ENCODE data around the gene TESPA1.

The TESPA1 gene

GRCh38 chr12:54954801-54955200 is 29.8 kb downstream of the TESPA1 start:
- H3K9me3 ChIP-seq (ENCODE audit: control insufficient read depth, insufficient read depth, low read depth, low read length), result no peaks in the 10 kb centered on the region
- POLR2A ChIA-PET, result no interaction called here
- no peak overlapping the region for H3K27ac ChIP-seq (ENCODE audit: extremely low read depth, low read depth, low read length)
- H3K4me3 ChIP-seq (ENCODE audit: low read depth, low read length), result no peak overlapping the region
- H3K36me3 ChIP-seq (ENCODE audit: control insufficient read depth in 2 of 2, insufficient read depth in 1 of 2, low read length in 2 of 2), result no peaks in the 10 kb centered on the region
- no peak for TF ChIP-seq ZSCAN4 (tag by site-specific recombination; IDR thresholded peaks at IDR 0.05)
- TF ChIP-seq ZNF645 (tag by site-specific recombination; IDR thresholded peaks at IDR 0.05), result no peak
- TF ChIP-seq YY1 (tag by site-specific recombination; IDR thresholded peaks at IDR 0.05), result no peak
- TF ChIP-seq ZNF335 (tag by site-specific recombination; conservative IDR thresholded peaks at IDR 0.05), result no peak
- TF ChIP-seq HOXC10 (CRISPR knock-in tag; IDR thresholded peaks at IDR 0.05), result no peak
- TF ChIP-seq BCL11A (tag by site-specific recombination; IDR thresholded peaks at IDR 0.05; ENCODE audit: low read depth), result no peak
- TF ChIP-seq ZFP41 (tag by site-specific recombination; IDR thresholded peaks at IDR 0.05; ENCODE audit: borderline replicate concordance), result no peak
- no peak for TF ChIP-seq ZNF16 (tag by site-specific recombination; IDR thresholded peaks at IDR 0.05; ENCODE audit: low read depth)
- CTCF ChIA-PET, result no interaction called here
- no peaks in the 10 kb centered on the region for H3K4me1 ChIP-seq (ENCODE audit: control insufficient read depth, insufficient read depth, low read length)

GRCh38 chr12:54954228-54954627 is 30.3 kb downstream of the TESPA1 start:
- ChIA-PET POLR2A (no interaction called here), CTCF (interaction anchor here (1.0 to 1.1 kb wide), 2 partner anchors 252 to 375 kb away, joined by 4 to 7 read pairs; no protein-coding TSS in a partner anchor)
- Histone ChIP-seq H3K4me3 (ENCODE audit: low read depth, low read length) (no peak overlapping the region), H3K27ac (ENCODE audit: extremely low read depth, low read depth, low read length) (no peak overlapping the region), H3K4me1 (ENCODE audit: control insufficient read depth, insufficient read depth, low read length) (no peaks in the 10 kb centered on the region), H3K9me3 (ENCODE audit: control insufficient read depth, insufficient read depth, low read depth, low read length) (no peaks in the 10 kb centered on the region), H3K36me3 (ENCODE audit: control insufficient read depth in 2 of 2, insufficient read depth in 1 of 2, low read length in 2 of 2) (no peaks in the 10 kb centered on the region)
- TF ChIP-seq ZBTB44 (tag by site-specific recombination; IDR thresholded peaks at IDR 0.05), result no peak
- TF ChIP-seq REPIN1 (tag by site-specific recombination; IDR thresholded peaks at IDR 0.05; ENCODE audit: low read depth), result no peak

- CTCF ChIA-PET, result no interaction called here
Measured at GRCh38 chr12:54950071-54950727, 34.4 kb downstream of the TESPA1 start.

More at GRCh38 chr12:54950071-54950727, 34.4 kb downstream of the TESPA1 start:
- POLR2A ChIA-PET, result no interaction called here
- Histone ChIP-seq H3K9me3 (ENCODE audit: control insufficient read depth, insufficient read depth, low read depth, low read length) (no peaks in the 10 kb centered on the region), H3K27ac (ENCODE audit: extremely low read depth, low read depth, low read length) (no peak overlapping the region), H3K36me3 (ENCODE audit: control insufficient read depth in 2 of 2, insufficient read depth in 1 of 2, low read length in 2 of 2) (no peaks in the 10 kb centered on the region), H3K4me3 (ENCODE audit: low read depth, low read length) (no peak overlapping the region), H3K4me1 (ENCODE audit: control insufficient read depth, insufficient read depth, low read length) (no peaks in the 10 kb centered on the region)
- no peak for TF ChIP-seq ZSCAN4 (tag by site-specific recombination; IDR thresholded peaks at IDR 0.05)
- TF ChIP-seq ZFP3 (tag by site-specific recombination; IDR thresholded peaks at IDR 0.05; ENCODE audit: low read depth), result no peak
- TF ChIP-seq ZNF311 (tag by site-specific recombination; IDR thresholded peaks at IDR 0.05; ENCODE audit: borderline replicate concordance), result no peak
- no peak for TF ChIP-seq PRDM2 (tag by site-specific recombination; IDR thresholded peaks at IDR 0.05; ENCODE audit: borderline replicate concordance)
